Measurements from ENCODE around the gene EVA1A.

- TF ChIP-seq, protein P1, sequence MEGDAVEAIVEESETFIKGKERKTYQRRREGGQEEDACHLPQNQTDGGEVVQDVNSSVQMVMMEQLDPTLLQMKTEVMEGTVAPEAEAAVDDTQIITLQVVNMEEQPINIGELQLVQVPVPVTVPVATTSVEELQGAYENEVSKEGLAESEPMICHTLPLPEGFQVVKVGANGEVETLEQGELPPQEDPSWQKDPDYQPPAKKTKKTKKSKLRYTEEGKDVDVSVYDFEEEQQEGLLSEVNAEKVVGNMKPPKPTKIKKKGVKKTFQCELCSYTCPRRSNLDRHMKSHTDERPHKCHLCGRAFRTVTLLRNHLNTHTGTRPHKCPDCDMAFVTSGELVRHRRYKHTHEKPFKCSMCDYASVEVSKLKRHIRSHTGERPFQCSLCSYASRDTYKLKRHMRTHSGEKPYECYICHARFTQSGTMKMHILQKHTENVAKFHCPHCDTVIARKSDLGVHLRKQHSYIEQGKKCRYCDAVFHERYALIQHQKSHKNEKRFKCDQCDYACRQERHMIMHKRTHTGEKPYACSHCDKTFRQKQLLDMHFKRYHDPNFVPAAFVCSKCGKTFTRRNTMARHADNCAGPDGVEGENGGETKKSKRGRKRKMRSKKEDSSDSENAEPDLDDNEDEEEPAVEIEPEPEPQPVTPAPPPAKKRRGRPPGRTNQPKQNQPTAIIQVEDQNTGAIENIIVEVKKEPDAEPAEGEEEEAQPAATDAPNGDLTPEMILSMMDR (IDR thresholded peaks at IDR 0.05) = no peak
- TF ChIP-seq RAD21 (conservative IDR thresholded peaks at IDR 0.05 in 1 of 2, IDR thresholded peaks at IDR 0.05 in 1 of 2) (no peak), POLR2A (IDR thresholded peaks at IDR 0.05; ENCODE audit: low read length) (no peak), JUNB (IDR thresholded peaks at IDR 0.05) (no peak), CHD2 (IDR thresholded peaks at IDR 0.05; ENCODE audit: low read length, partially characterized antibody) (no peak)
Measured at GRCh38 chr2:75563591-75563990, 2.9 kb upstream of the EVA1A start.
